HG02973 (cell line): Measurements from ENCODE around the gene TMEM168.

Experiments
- ATAC-seq: cut with Tn5 transposase; IDR thresholded peaks from one replicate; pipeline ENCODE4 v1.9.1; 2021; ENCODE audit warnings: moderate library complexity; ENCODE audit not compliant: unreplicated experiment

TMEM168 gene

DNA sequence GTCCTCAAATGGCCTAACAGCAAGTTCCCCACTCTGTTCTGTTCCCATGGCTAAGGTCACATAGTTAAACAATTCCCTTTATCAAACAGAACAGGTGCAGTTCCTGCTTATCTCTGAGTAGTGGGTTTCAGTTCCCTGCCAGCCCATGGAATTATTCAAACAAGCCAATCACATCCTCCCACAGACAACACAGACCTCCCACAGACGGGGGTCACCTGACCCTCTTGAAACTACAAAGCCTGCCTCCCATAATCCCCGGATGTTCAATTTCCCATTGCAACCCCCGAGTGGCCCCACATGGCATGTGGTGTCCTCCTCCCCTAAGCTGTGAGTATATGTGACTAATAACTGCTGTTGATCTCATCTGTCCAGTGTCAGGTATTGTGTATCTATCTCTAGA lies 64.1 kb downstream of the TMEM168 start:
- ATAC-seq: no peak

DNA sequence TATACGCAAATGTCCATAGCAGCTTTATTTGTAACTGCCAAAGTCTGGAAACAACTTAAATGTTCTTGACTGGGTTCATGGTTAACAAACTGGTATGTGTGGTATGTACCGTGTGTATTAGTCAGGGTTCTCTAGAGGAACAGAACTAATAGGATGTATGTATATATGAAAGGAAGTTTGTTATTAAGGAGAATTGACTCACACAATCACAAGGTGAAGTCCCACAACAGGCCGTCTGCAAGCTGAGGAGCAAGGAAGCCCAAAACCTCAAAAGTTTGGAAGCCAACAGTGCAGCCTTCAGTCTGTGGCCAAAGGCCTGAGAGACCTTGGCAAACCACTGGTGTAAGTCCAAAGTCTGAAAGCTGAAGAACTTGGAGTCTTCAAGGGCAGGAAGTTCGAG lies 66.8 kb downstream of the TMEM168 start:
- ATAC-seq: no peak

DNA sequence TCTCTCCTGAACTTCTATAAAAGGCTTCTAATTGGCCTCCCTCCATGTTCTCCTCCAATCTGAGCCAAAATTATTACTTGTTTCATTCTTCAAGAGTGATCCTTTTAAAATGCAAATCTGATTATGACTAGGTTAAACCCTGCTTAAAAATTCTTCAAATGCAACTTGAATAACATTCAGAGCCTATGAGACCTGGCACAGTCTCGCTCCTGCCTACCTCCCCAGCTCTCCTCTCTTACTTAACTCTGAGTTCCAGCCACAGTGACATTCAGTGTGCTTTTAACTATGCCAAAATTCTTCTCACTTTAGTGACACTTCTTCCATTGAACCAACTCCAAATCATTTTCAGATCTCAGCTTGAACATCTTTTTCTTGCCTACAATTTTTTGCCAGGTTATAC lies 68.8 kb downstream of the TMEM168 start:
- ATAC-seq: no peak

DNA sequence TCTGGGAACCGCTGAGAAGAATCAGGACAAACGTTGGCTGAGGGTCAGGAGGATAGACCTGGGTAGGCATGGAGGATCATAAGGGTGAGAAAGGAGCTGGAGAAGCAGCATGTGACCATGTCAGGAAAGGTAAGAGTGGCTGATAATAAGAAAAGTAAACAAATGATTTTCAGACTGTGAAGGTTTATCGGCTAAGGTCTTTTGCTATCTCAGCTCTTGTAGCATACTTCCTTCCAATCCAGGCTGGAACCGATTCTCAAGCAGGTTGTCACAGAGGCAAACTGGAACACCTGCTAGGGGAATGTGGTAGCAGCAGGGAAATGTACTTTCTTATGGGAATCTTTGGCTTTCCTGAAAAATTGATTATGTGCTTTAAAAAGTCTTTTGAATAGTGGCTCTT lies 74.7 kb downstream of the TMEM168 start:
- ATAC-seq: no peak

DNA sequence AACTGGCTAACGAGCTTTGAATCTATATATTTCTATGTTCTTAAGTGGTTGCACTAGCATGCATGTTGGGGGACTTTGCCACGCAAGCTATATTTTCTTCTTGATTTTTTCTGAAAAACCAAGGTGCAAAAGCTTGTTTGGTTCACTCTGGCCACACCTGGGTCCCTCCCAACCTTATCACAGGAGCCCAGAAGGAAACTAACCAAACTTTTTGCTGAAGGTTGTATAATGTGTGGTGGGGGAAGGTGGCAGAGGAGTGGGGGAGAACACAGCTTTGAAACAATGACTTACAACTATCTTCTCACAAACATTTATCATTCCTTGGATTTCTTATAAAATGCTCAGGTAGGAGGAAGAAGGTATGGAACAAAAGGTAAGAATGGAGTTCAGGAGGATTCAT lies 75.3 kb downstream of the TMEM168 start:
- ATAC-seq: no peak
